Measurements from ENCODE around the gene TOPAZ1. TPM values are rescaled to one million over a fixed set of nuclear protein-coding genes. Genes with fewer than 3 reads are reported as not detected.

TOPAZ1 gene
- polyA plus RNA-seq, 1 donor from 2014 or later = not detected

DNA sequence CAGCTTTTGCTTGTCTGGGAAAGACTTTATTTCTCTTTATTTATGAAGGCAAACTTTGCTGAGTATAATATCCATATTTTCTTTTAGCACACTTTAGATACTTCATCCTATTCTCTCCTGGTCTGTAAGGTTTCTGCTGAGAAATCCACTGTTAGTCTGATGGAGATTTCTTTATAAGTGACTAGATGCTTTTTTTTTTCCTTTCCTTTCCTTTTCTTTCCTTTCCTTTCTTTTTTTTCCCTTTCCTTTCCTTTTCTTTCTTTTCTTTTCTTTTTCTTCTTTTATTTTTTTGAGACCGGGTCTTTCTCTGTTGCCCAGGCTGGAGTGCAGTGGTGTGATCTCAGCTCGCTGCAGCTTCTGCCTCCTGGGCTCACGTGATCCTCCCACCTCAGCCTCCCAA, 38.4 kb downstream of the TOPAZ1 start:
- no peak overlapping the region for H3K9ac ChIP-seq (ENCODE audit: low read length)
- H3F3A ChIP-seq (ENCODE audit: insufficient read depth, low read length, poor library complexity, severe bottlenecking) = no peaks in the 10 kb centered on the region

DNA sequence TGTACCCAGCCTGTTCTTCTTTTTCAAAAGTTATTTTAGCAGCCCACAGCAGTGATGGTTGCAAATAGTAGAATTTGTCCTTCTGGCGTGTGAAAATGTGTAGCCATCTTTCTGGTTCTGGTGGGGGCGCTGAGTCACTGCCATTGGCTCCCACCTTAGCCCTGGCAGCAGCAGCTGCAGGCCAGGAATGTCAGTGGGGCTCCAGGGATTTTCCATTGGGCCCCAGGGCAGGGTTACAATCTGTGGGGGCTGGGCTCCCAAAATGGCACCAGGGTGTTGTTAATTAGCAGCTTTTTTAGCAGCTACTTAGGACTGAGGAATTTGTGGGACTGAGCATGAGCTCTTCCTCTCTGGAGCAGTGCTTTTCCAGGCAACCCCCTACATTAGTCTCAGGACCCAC, 38.9 kb downstream of the TOPAZ1 start:
- Histone ChIP-seq H3K79me2 (replicated peaks; ENCODE audit: insufficient read depth, low read length) (no peaks in the 10 kb centered on the region), H3K27ac (ENCODE audit: low read length) (no peak overlapping the region), H4K20me1 (ENCODE audit: insufficient read depth) (no peaks in the 10 kb centered on the region), H3K4me3 (ENCODE audit: low read length) (no peak overlapping the region), H3K4me2 (ENCODE audit: low read length) (no peak overlapping the region), H3K9ac (ENCODE audit: low read length) (no peak overlapping the region), H2AFZ (ENCODE audit: low read depth, low read length) (no peak overlapping the region), H3K27me3 (ENCODE audit: insufficient read depth, low read depth, low read length) (no peaks in the 10 kb centered on the region), H3F3A (ENCODE audit: insufficient read depth, low read length, poor library complexity, severe bottlenecking) (no peaks in the 10 kb centered on the region), H3K36me3 (ENCODE audit: insufficient read depth, low read length) (no peaks in the 10 kb centered on the region), H3K9me3 (ENCODE audit: low read length) (no peaks in the 10 kb centered on the region), H3K9me2 (ENCODE audit: insufficient read depth, low read length) (no peaks in the 10 kb centered on the region)
- no peak for TF ChIP-seq SMC3 (conservative IDR thresholded peaks at IDR 0.05; ENCODE audit: poor library complexity)
- TF ChIP-seq, protein P1, sequence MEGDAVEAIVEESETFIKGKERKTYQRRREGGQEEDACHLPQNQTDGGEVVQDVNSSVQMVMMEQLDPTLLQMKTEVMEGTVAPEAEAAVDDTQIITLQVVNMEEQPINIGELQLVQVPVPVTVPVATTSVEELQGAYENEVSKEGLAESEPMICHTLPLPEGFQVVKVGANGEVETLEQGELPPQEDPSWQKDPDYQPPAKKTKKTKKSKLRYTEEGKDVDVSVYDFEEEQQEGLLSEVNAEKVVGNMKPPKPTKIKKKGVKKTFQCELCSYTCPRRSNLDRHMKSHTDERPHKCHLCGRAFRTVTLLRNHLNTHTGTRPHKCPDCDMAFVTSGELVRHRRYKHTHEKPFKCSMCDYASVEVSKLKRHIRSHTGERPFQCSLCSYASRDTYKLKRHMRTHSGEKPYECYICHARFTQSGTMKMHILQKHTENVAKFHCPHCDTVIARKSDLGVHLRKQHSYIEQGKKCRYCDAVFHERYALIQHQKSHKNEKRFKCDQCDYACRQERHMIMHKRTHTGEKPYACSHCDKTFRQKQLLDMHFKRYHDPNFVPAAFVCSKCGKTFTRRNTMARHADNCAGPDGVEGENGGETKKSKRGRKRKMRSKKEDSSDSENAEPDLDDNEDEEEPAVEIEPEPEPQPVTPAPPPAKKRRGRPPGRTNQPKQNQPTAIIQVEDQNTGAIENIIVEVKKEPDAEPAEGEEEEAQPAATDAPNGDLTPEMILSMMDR (IDR thresholded peaks at IDR 0.05; ENCODE audit: poor library complexity, severe bottlenecking) = no peak
- TF ChIP-seq MXI1 (conservative IDR thresholded peaks at IDR 0.05; ENCODE audit: poor library complexity, severe bottlenecking) = no peak
- TF ChIP-seq, protein P2, sequence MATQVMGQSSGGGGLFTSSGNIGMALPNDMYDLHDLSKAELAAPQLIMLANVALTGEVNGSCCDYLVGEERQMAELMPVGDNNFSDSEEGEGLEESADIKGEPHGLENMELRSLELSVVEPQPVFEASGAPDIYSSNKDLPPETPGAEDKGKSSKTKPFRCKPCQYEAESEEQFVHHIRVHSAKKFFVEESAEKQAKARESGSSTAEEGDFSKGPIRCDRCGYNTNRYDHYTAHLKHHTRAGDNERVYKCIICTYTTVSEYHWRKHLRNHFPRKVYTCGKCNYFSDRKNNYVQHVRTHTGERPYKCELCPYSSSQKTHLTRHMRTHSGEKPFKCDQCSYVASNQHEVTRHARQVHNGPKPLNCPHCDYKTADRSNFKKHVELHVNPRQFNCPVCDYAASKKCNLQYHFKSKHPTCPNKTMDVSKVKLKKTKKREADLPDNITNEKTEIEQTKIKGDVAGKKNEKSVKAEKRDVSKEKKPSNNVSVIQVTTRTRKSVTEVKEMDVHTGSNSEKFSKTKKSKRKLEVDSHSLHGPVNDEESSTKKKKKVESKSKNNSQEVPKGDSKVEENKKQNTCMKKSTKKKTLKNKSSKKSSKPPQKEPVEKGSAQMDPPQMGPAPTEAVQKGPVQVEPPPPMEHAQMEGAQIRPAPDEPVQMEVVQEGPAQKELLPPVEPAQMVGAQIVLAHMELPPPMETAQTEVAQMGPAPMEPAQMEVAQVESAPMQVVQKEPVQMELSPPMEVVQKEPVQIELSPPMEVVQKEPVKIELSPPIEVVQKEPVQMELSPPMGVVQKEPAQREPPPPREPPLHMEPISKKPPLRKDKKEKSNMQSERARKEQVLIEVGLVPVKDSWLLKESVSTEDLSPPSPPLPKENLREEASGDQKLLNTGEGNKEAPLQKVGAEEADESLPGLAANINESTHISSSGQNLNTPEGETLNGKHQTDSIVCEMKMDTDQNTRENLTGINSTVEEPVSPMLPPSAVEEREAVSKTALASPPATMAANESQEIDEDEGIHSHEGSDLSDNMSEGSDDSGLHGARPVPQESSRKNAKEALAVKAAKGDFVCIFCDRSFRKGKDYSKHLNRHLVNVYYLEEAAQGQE (IDR thresholded peaks at IDR 0.05; ENCODE audit: borderline replicate concordance) = no peak
- TF ChIP-seq RAD21 (conservative IDR thresholded peaks at IDR 0.05) = no peak
- no peak for TF ChIP-seq EP300 (conservative IDR thresholded peaks at IDR 0.05; ENCODE audit: poor library complexity, severe bottlenecking)
- TF ChIP-seq POLR2AphosphoS5 (IDR thresholded peaks at IDR 0.05) = no peak

More for the DNA sequence above, 38.4 kb downstream of the TOPAZ1 start:
- Histone ChIP-seq H3K36me3 (ENCODE audit: insufficient read depth, low read length) (no peaks in the 10 kb centered on the region), H3K27ac (ENCODE audit: low read length) (no peak overlapping the region), H3K27me3 (ENCODE audit: insufficient read depth, low read depth, low read length) (no peaks in the 10 kb centered on the region), H3K4me2 (ENCODE audit: low read length) (no peak overlapping the region), H3K79me2 (replicated peaks; ENCODE audit: insufficient read depth, low read length) (no peaks in the 10 kb centered on the region), H4K20me1 (ENCODE audit: insufficient read depth) (no peaks in the 10 kb centered on the region), H2AFZ (ENCODE audit: low read depth, low read length) (no peak overlapping the region), H3K4me3 (ENCODE audit: low read length) (no peak overlapping the region), H3K9me3 (ENCODE audit: low read length) (no peaks in the 10 kb centered on the region), H3K9me2 (ENCODE audit: insufficient read depth, low read length) (no peaks in the 10 kb centered on the region)
- TF ChIP-seq POLR2AphosphoS5 (IDR thresholded peaks at IDR 0.05) (no peak), MXI1 (conservative IDR thresholded peaks at IDR 0.05; ENCODE audit: poor library complexity, severe bottlenecking) (no peak), SMC3 (conservative IDR thresholded peaks at IDR 0.05; ENCODE audit: poor library complexity) (no peak), TAF1 (IDR thresholded peaks at IDR 0.05; ENCODE audit: low read depth) (no peak), EZH2 (IDR thresholded peaks at IDR 0.05; ENCODE audit: borderline replicate concordance, insufficient read depth, low read length, poor library complexity, severe bottlenecking) (no peak), EP300 (conservative IDR thresholded peaks at IDR 0.05; ENCODE audit: poor library complexity, severe bottlenecking) (no peak), RAD21 (conservative IDR thresholded peaks at IDR 0.05) (no peak)
- TF ChIP-seq, protein P2 (IDR thresholded peaks at IDR 0.05; ENCODE audit: borderline replicate concordance) = no peak
- TF ChIP-seq, protein P1 (IDR thresholded peaks at IDR 0.05; ENCODE audit: poor library complexity, severe bottlenecking) = no peak
